HEK293 (cell line): ENCODE data around the gene CEP43.

Experiments
- CTCF ChIA-PET: fragments of 350-600 bp; formaldehyde crosslinking; extraction: SDS; loops from one replicate; lab custom pipeline; 2021; ENCODE audit warnings: antibody characterized with exemption; lab: Yijun Ruan, JAX
- POLR2A ChIA-PET: fragments of 300-600 bp; formaldehyde crosslinking; extraction: SDS; loops from one replicate; lab custom pipeline; 2020; ENCODE audit warnings: antibody characterized with exemption, inconsistent platforms; lab: Yijun Ruan, JAX
- H3K27ac ChIP-seq: fragments of 200-500 bp; sonication (Bioruptor generic); 2 replicates; pipeline ENCODE4 v1.5.1; 2014; ENCODE audit warnings: low read depth, low read length, control low read depth, inconsistent platforms; ENCODE audit errors: extremely low read depth
- H3K36me3 ChIP-seq, 2 experiments: fragments of 200-500 bp in 1 of 2; sonication (Bioruptor generic) in 1 of 2; 1 replicate in 1 of 2; 2 replicates in 1 of 2; pipeline ENCODE4 v1.5.1; 2014 to 2017; ENCODE audit warnings: inconsistent platforms in 2 of 2, low read length in 2 of 2; ENCODE audit not compliant: control insufficient read depth in 2 of 2, insufficient read depth in 1 of 2
- H3K4me1 ChIP-seq: fragments of 200-500 bp; sonication (Bioruptor generic); 2 replicates; pipeline ENCODE4 v1.5.1; 2014; ENCODE audit warnings: mild to moderate bottlenecking, low read length, inconsistent platforms; ENCODE audit not compliant: control insufficient read depth, insufficient read depth
- H3K4me3 ChIP-seq: 2 replicates; pipeline ENCODE4 v1.5.1; 2011; ENCODE audit warnings: low read depth, mild to moderate bottlenecking, control low read depth, low read length, moderate library complexity
- H3K9me3 ChIP-seq: fragments of 200-500 bp; sonication (Bioruptor generic); 2 replicates; pipeline ENCODE4 v1.5.1; 2014; ENCODE audit warnings: low read depth, low read length, inconsistent platforms; ENCODE audit not compliant: control insufficient read depth, insufficient read depth
- GLI4 ChIP-seq: fragments of 450-650 bp; formaldehyde crosslinking; IDR thresholded peaks from 2 replicates; pipeline ENCODE4 v1.5.1; 2016; ENCODE audit warnings: missing biosample characterization, missing genetic modification characterization
- GLIS2 ChIP-seq: fragments of 450-650 bp; formaldehyde crosslinking; IDR thresholded peaks from 2 replicates; pipeline ENCODE4 v1.5.1; 2016; ENCODE audit warnings: missing biosample characterization, missing genetic modification characterization
- KLF7 ChIP-seq: fragments of 450-650 bp; formaldehyde crosslinking; IDR thresholded peaks from 2 replicates; pipeline ENCODE4 v1.5.1; 2016; ENCODE audit warnings: missing biosample characterization, missing genetic modification characterization, borderline replicate concordance
- KLF8 ChIP-seq: fragments of 450-650 bp; formaldehyde crosslinking; IDR thresholded peaks from 2 replicates; pipeline ENCODE4 v1.5.1; 2016; ENCODE audit warnings: missing biosample characterization, missing genetic modification characterization
- KLF9 ChIP-seq: fragments of 450-650 bp; formaldehyde crosslinking; IDR thresholded peaks from 2 replicates; pipeline ENCODE4 v1.5.1; 2016; ENCODE audit warnings: missing biosample characterization, missing genetic modification characterization, low read depth
- OSR2 ChIP-seq: fragments of 450-650 bp; formaldehyde crosslinking; IDR thresholded peaks from 2 replicates; pipeline ENCODE4 v1.5.1; 2016; ENCODE audit warnings: missing biosample characterization, missing genetic modification characterization
- REPIN1 ChIP-seq: fragments of 450-650 bp; formaldehyde crosslinking; IDR thresholded peaks from 2 replicates; pipeline ENCODE4 v1.5.1; 2017; ENCODE audit warnings: missing biosample characterization, missing genetic modification characterization, low read depth
- REST ChIP-seq: fragments of 450-650 bp; formaldehyde crosslinking; IDR thresholded peaks from 2 replicates; pipeline ENCODE4 v1.5.1; 2016; ENCODE audit warnings: missing biosample characterization, missing genetic modification characterization
- TSHZ1 ChIP-seq: fragments of 450-650 bp; formaldehyde crosslinking; IDR thresholded peaks from 2 replicates; pipeline ENCODE4 v1.5.1; 2016; ENCODE audit warnings: missing biosample characterization, missing genetic modification characterization, borderline replicate concordance
- WT1 ChIP-seq: fragments of 450-650 bp; formaldehyde crosslinking; IDR thresholded peaks from 2 replicates; pipeline ENCODE4 v1.5.1; 2016; ENCODE audit warnings: missing biosample characterization, missing genetic modification characterization
- YY1 ChIP-seq: fragments of 450-650 bp; formaldehyde crosslinking; IDR thresholded peaks from 2 replicates; pipeline ENCODE4 v1.5.1; 2018; ENCODE audit warnings: missing biosample characterization, missing genetic modification characterization
- ZBTB1 ChIP-seq: fragments of 450-650 bp; formaldehyde crosslinking; IDR thresholded peaks from 2 replicates; pipeline ENCODE4 v1.5.1; 2016; ENCODE audit warnings: missing biosample characterization, missing genetic modification characterization
- ZBTB48 ChIP-seq: fragments of 450-650 bp; formaldehyde crosslinking; IDR thresholded peaks from 2 replicates; pipeline ENCODE4 v1.5.1; 2016; ENCODE audit warnings: missing biosample characterization, missing genetic modification characterization
- ZEB2 ChIP-seq: fragments of 450-650 bp; formaldehyde crosslinking; IDR thresholded peaks from 2 replicates; pipeline ENCODE4 v1.5.1; 2016; ENCODE audit warnings: missing biosample characterization, missing genetic modification characterization
- ZNF121 ChIP-seq: fragments of 450-650 bp; formaldehyde crosslinking; IDR thresholded peaks from 2 replicates; pipeline ENCODE4 v1.5.1; 2016; ENCODE audit warnings: missing biosample characterization, missing genetic modification characterization
- ZNF16 ChIP-seq: fragments of 450-650 bp; formaldehyde crosslinking; IDR thresholded peaks from 2 replicates; pipeline ENCODE4 v1.5.1; 2016; ENCODE audit warnings: low read depth, missing biosample characterization, missing genetic modification characterization
- ZNF214 ChIP-seq: fragments of 450-650 bp; formaldehyde crosslinking; IDR thresholded peaks from 2 replicates; pipeline ENCODE4 v1.5.1; 2017; ENCODE audit warnings: missing biosample characterization, mild to moderate bottlenecking, missing genetic modification characterization, borderline replicate concordance
- ZNF248 ChIP-seq: fragments of 450-650 bp; formaldehyde crosslinking; IDR thresholded peaks from 2 replicates; pipeline ENCODE4 v1.5.1; 2017; ENCODE audit warnings: missing biosample characterization, missing genetic modification characterization
- ZNF394 ChIP-seq: fragments of 450-650 bp; formaldehyde crosslinking; IDR thresholded peaks from 2 replicates; pipeline ENCODE4 v1.5.1; 2016; ENCODE audit warnings: missing biosample characterization, missing genetic modification characterization, mild to moderate bottlenecking, moderate library complexity, borderline replicate concordance
- ZNF488 ChIP-seq: fragments of 450-650 bp; formaldehyde crosslinking; IDR thresholded peaks from 2 replicates; pipeline ENCODE4 v1.5.1; 2016; ENCODE audit warnings: missing biosample characterization, missing genetic modification characterization
- ZNF501 ChIP-seq: fragments of 450-650 bp; formaldehyde crosslinking; IDR thresholded peaks from 2 replicates; pipeline ENCODE4 v1.5.1; 2016; ENCODE audit warnings: missing biosample characterization, missing genetic modification characterization
- ZNF521 ChIP-seq: fragments of 450-650 bp; formaldehyde crosslinking; IDR thresholded peaks from 2 replicates; pipeline ENCODE4 v1.5.1; 2017; ENCODE audit warnings: missing biosample characterization, mild to moderate bottlenecking, missing genetic modification characterization
- ZNF585B ChIP-seq: fragments of 450-650 bp; formaldehyde crosslinking; IDR thresholded peaks from 2 replicates; pipeline ENCODE4 v1.5.1; 2016; ENCODE audit warnings: missing biosample characterization, missing genetic modification characterization
- ZNF660 ChIP-seq: fragments of 450-650 bp; IDR thresholded peaks from 2 replicates; pipeline ENCODE4 v1.5.1; 2018; ENCODE audit warnings: missing biosample characterization, mild to moderate bottlenecking, missing genetic modification characterization
- ZSCAN16 ChIP-seq: fragments of 450-650 bp; formaldehyde crosslinking; IDR thresholded peaks from 2 replicates; pipeline ENCODE4 v1.5.1; 2016; ENCODE audit warnings: missing biosample characterization, missing genetic modification characterization
- ZSCAN4 ChIP-seq: fragments of 450-650 bp; formaldehyde crosslinking; IDR thresholded peaks from 2 replicates; pipeline ENCODE4 v1.5.1; 2017; ENCODE audit warnings: missing biosample characterization, missing genetic modification characterization
- ZSCAN5A ChIP-seq: fragments of 450-650 bp; formaldehyde crosslinking; IDR thresholded peaks from 2 replicates; pipeline ENCODE4 v1.5.1; 2016; ENCODE audit warnings: missing biosample characterization, missing genetic modification characterization

Gene CEP43

GRCh38 chr6:166999145-166999883 lies at the start of gene CEP43:
Gene CEP43, plus strand, starts transcription at chr6:166999397. Its CDS starts 16 bp downstream, at chr6:166999413.
- CTCF ChIA-PET = interaction anchor here (0.7 to 1.9 kb wide), 5 partner anchors 8 to 723 kb away, joined by 3 to 6 read pairs (median 4); no protein-coding TSS in a partner anchor
- Histone ChIP-seq H3K36me3 (peaks cover 10 to 66% of the 10 kb centered on the region in 2 experiments; a peak in 2 of 3 replicates), H3K4me3 (peak within 1 kb of the TSS; percentile 98), H3K4me1 (peaks cover 5% of the 10 kb centered on the region), H3K9me3 (no peaks in the 10 kb centered on the region), H3K27ac (peak within 1 kb of the TSS; percentile 82)
- POLR2A ChIA-PET = interaction anchor here (0.6 to 2.6 kb wide), 16 partner anchors 9 to 845 kb away, joined by 3 to 29 read pairs (median 4); partner anchors contain the start of genes RNASET2 and RPS6KA2
- TF ChIP-seq REPIN1 (tag by site-specific recombination) (no peak), ZBTB1 (tag by site-specific recombination) (no peak), ZNF16 (tag by site-specific recombination) (no peak), REST (tag by site-specific recombination) (no peak), ZNF214 (tag by site-specific recombination) (no peak), WT1 (tag by site-specific recombination) (no peak), ZNF521 (tag by site-specific recombination) (no peak), KLF7 (tag by site-specific recombination) (no peak), ZBTB48 (tag by site-specific recombination) (peak; percentile 64), ZEB2 (tag by site-specific recombination) (peak; percentile 13; the same call in 1 of the 2 replicates), GLIS2 (tag by site-specific recombination) (peak; percentile 92), OSR2 (tag by site-specific recombination) (no peak), KLF8 (no peak), ZNF501 (tag by site-specific recombination) (no peak), ZNF394 (tag by site-specific recombination) (no peak), KLF9 (tag by site-specific recombination) (peak; percentile 44; the same call in 1 of the 2 replicates), GLI4 (no peak), ZSCAN4 (tag by site-specific recombination) (no peak), ZNF585B (tag by site-specific recombination) (peak; percentile 5; the same call in 1 of the 2 replicates), ZSCAN16 (tag by site-specific recombination) (no peak), ZNF248 (tag by site-specific recombination) (no peak), ZNF488 (tag by site-specific recombination) (no peak), ZNF660 (tag by site-specific recombination) (peak; percentile 80; the same call in 1 of the 2 replicates), ZSCAN5A (tag by site-specific recombination) (0 out of 2 replicates have a peak, but pooled peaks have one; percentile 78), ZNF121 (tag by site-specific recombination) (peak; percentile 15; the same call in 1 of the 2 replicates), TSHZ1 (no peak), YY1 (tag by site-specific recombination) (peak; percentile 93)
